Panc1 (cell line): ENCODE data around the gene ENTHD1. TPM values are rescaled to one million over a fixed set of nuclear protein-coding genes. Genes with fewer than 3 reads are reported as not detected.

Experiments used
- ATAC-seq: fragments of 200-7000 bp; cut with Tn5 transposase; 2 replicates; pipeline ENCODE4 v1.9.1; 2020; ENCODE audit warnings: mild to moderate bottlenecking, moderate library complexity
- BruUV-seq: library from RNA; stranded (reverse); fragments of 400-500 nt; replicated peaks from 2 replicates; lab custom pipeline; 2021; lab: Mats Ljungman, UMichigan
- CTCF ChIA-PET: fragments of 300-600 bp; sonication (Branson Sonifier 250); formaldehyde crosslinking; loops from one replicate; lab custom pipeline; 2022; ENCODE audit warnings: antibody characterized with exemption; lab: Charles Lee
- POLR2A ChIA-PET: fragments of 300-600 bp; sonication (Branson Sonifier 250); formaldehyde crosslinking; loops from one replicate; lab custom pipeline; 2022; ENCODE audit warnings: antibody characterized with exemption; lab: Charles Lee
- DNase-seq: peaks from one replicate; pipeline ENCODE4 v3.0.0-alpha.2; 2010; ENCODE audit warnings: low read depth, low spot score
- H3K27ac ChIP-seq: 2 replicates; pipeline ENCODE4 v1.5.1; 2011; ENCODE audit warnings: mild to moderate bottlenecking, low read length, inconsistent platforms
- H3K27me3 ChIP-seq: fragments of 200-500 bp; sonication (Bioruptor generic); 2 replicates; pipeline ENCODE4 v1.6.0; 2014; ENCODE audit warnings: low read length, inconsistent platforms; ENCODE audit not compliant: control insufficient read depth, insufficient read depth
- H3K36me3 ChIP-seq: fragments of 200-500 bp; sonication (Bioruptor generic); 2 replicates; pipeline ENCODE4 v1.5.1; 2014; ENCODE audit warnings: inconsistent platforms, mild to moderate bottlenecking, low read length, moderate library complexity; ENCODE audit not compliant: control insufficient read depth, insufficient read depth
- H3K4me1 ChIP-seq: 2 replicates; pipeline ENCODE4 v1.5.1; 2011; ENCODE audit warnings: inconsistent platforms, mild to moderate bottlenecking, low read length, moderate library complexity; ENCODE audit not compliant: control insufficient read depth, insufficient read depth
- H3K4me3 ChIP-seq, 2 experiments: 2 replicates each; pipeline ENCODE4 v1.5.1; 2011 to 2012; ENCODE audit warnings: low read depth in 2 of 2, low read length in 2 of 2, mild to moderate bottlenecking in 2 of 2, inconsistent platforms in 1 of 2, moderate library complexity in 1 of 2
- H3K9me3 ChIP-seq: fragments of 200-500 bp; sonication (Bioruptor generic); 2 replicates; pipeline ENCODE4 v1.5.1; 2014; ENCODE audit warnings: low read depth, mild to moderate bottlenecking, inconsistent platforms, low read length, moderate library complexity; ENCODE audit not compliant: control insufficient read depth, insufficient read depth
- CTCF ChIP-seq: fragments of 450-650 bp; IDR thresholded peaks from 2 replicates; pipeline ENCODE4 v1.5.1; 2017; ENCODE audit warnings: mild to moderate bottlenecking
- POLR2AphosphoS5 ChIP-seq: IDR thresholded peaks from 2 replicates; pipeline ENCODE4 v1.6.1; 2012; ENCODE audit warnings: mild to moderate bottlenecking, low read depth, low read length, moderate library complexity
- SIN3A ChIP-seq: IDR thresholded peaks from 2 replicates; pipeline ENCODE4 v1.6.1; 2012; ENCODE audit warnings: low read depth, mild to moderate bottlenecking, low read length, moderate library complexity, borderline replicate concordance; ENCODE audit not compliant: insufficient read depth
- TCF7L2 ChIP-seq: IDR thresholded peaks from 2 replicates; pipeline ENCODE4 v1.6.1; 2011; ENCODE audit warnings: mild to moderate bottlenecking, low read depth, low read length, inconsistent platforms
- in situ Hi-C: cut with HindIII; loops from 2 replicates; pipeline ENCODE4 v1.10.0; 2016; ENCODE audit warnings: low sequenced_read_pairs, low pct_unique_long_range_greater_than_20kb
- intact Hi-C: fragments of 100-400 bp; cut with micrococcal nuclease; formaldehyde crosslinking; loops from one replicate; pipeline ENCODE4 v1.10.0; 2022; ENCODE audit not compliant: unreplicated experiment
- total RNA-seq: library from RNA; stranded (reverse); gene quantifications from one replicate; pipeline ENCODE4 v1.2.1, GENCODE V29; 2021; ENCODE audit not compliant: unreplicated experiment
- TF ChIP-seq, protein P1 (sequence below), 2 experiments: IDR thresholded peaks; 2 replicates each; pipeline ENCODE4 v1.6.1; 2011 to 2012; ENCODE audit warnings: low read depth in 2 of 2, control low read depth in 1 of 2, low read length in 1 of 2, mild to moderate bottlenecking in 1 of 2, moderate library complexity in 1 of 2; ENCODE audit not compliant: insufficient read depth in 1 of 2

ENTHD1 gene
- total RNA-seq, 1 experiment from 2014 or later = not detected

GRCh38 chr22:39725351-39726035 lies 168.1 kb downstream of the ENTHD1 start:
- Histone ChIP-seq H3K27me3 (no peaks in the 10 kb centered on the region), H3K4me3 (no peak overlapping the region), H3K36me3 (no peaks in the 10 kb centered on the region), H3K27ac (no peak overlapping the region), H3K9me3 (no peaks in the 10 kb centered on the region), H3K4me1 (no peaks in the 10 kb centered on the region)
- DNase-seq (no peak), ATAC-seq (no peak)
- BruUV-seq = no TSS peak
- intact Hi-C loops (no loop called here), in situ Hi-C loops (no loop called here)
- TF ChIP-seq POLR2AphosphoS5 (no peak), TCF7L2 (no peak), CTCF (no peak), SIN3A (no peak)
- TF ChIP-seq, protein P1, sequence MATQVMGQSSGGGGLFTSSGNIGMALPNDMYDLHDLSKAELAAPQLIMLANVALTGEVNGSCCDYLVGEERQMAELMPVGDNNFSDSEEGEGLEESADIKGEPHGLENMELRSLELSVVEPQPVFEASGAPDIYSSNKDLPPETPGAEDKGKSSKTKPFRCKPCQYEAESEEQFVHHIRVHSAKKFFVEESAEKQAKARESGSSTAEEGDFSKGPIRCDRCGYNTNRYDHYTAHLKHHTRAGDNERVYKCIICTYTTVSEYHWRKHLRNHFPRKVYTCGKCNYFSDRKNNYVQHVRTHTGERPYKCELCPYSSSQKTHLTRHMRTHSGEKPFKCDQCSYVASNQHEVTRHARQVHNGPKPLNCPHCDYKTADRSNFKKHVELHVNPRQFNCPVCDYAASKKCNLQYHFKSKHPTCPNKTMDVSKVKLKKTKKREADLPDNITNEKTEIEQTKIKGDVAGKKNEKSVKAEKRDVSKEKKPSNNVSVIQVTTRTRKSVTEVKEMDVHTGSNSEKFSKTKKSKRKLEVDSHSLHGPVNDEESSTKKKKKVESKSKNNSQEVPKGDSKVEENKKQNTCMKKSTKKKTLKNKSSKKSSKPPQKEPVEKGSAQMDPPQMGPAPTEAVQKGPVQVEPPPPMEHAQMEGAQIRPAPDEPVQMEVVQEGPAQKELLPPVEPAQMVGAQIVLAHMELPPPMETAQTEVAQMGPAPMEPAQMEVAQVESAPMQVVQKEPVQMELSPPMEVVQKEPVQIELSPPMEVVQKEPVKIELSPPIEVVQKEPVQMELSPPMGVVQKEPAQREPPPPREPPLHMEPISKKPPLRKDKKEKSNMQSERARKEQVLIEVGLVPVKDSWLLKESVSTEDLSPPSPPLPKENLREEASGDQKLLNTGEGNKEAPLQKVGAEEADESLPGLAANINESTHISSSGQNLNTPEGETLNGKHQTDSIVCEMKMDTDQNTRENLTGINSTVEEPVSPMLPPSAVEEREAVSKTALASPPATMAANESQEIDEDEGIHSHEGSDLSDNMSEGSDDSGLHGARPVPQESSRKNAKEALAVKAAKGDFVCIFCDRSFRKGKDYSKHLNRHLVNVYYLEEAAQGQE (IDR thresholded peaks at IDR 0.05; ENCODE audit: insufficient read depth in 1 of 2, low read depth in 2 of 2, low read length in 1 of 2) = no peak
- CTCF ChIA-PET = no interaction called here
- POLR2A ChIA-PET = no interaction called here

- Histone ChIP-seq H3K27me3 (no peaks in the 10 kb centered on the region), H3K4me3 (no peak overlapping the region), H3K4me1 (no peaks in the 10 kb centered on the region), H3K27ac (no peak overlapping the region), H3K36me3 (no peaks in the 10 kb centered on the region), H3K9me3 (no peaks in the 10 kb centered on the region)
- DNase-seq (no peak), ATAC-seq (no peak)
- no TSS peak for BruUV-seq
- in situ Hi-C loops = no loop called here
- POLR2A ChIA-PET = no interaction called here
- intact Hi-C loops = no loop called here
- CTCF ChIA-PET = no interaction called here
- TF ChIP-seq CTCF (no peak), TCF7L2 (no peak), POLR2AphosphoS5 (no peak), SIN3A (no peak)
- TF ChIP-seq, protein P1 (IDR thresholded peaks at IDR 0.05; ENCODE audit: insufficient read depth in 1 of 2, low read depth in 2 of 2, low read length in 1 of 2) = no peak
Measured at GRCh38 chr22:39724857-39725256, 168.7 kb downstream of the ENTHD1 start.
